ENCODE data around the gene RAB9B. TPM values are rescaled to one million over a fixed set of nuclear protein-coding genes. Genes with fewer than 3 reads are reported as not detected.
"Not testable (repeated sequence)": the region's sequence is repeated elsewhere in the genome, so short reads cannot be mapped to it uniquely, and the experiment has no call there.

RAB9B gene
- total and polyA plus RNA-seq, 2 of the 13 experiments (the other 11 are each of a cell fraction or from before 2014, with no cell fraction given), result 0.04 TPM; not detected in 1

DNA sequence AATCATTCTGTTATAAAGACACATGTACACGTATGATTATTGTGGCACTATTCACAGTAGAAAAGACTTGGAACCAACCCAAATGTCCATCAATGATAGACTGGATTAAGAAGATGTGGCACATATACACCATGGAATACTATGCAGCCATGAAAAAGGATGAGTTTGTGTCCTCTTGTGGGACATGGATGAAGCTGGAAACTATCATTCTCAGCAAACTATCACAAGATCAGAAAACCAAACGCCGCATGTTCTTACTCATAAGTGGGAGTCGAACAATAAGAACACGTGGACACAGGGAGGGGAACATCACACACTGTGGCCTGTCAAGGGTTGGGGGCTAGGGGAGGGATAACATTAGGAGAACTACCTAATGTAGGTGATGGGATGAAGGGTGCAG is 15.0 kb downstream of the RAB9B start:
- POLR2A ChIA-PET; H3K36me3 ChIP-seq (replicated peaks in 1 of 2; ENCODE audit: control insufficient read depth in 1 of 2, insufficient read depth in 2 of 2, low read length in 2 of 2): not testable (repeated sequence)
- whole genome bisulfite sequencing (ENCODE audit: low lambda C conversion rate), result 45% methylated on average over 4 of the region's 5 CpGs

GRCh38 chrX:103811858-103812257 is 20.2 kb downstream of the RAB9B start:
- Histone ChIP-seq H3K4me2 (ENCODE audit: low read depth, low read length) (no peak overlapping the region), H3K27ac (ENCODE audit: extremely low read length, insufficient read depth, low read length) (no peak overlapping the region), H3K27me3 (ENCODE audit: control insufficient read depth in 1 of 2, insufficient read depth in 2 of 2, low read length in 2 of 2) (no peaks in the 10 kb centered on the region), H3K4me1 (ENCODE audit: insufficient read depth, low read length) (peaks cover 12% of the 10 kb centered on the region; the same call in 1 of the 2 replicates), H3K9ac (ENCODE audit: insufficient read depth, low read depth, low read length) (no peak overlapping the region), H2AFZ (ENCODE audit: low read length) (no peak overlapping the region), H3K4me3 (replicated peaks in 1 of 3; ENCODE audit: insufficient read depth in 1 of 3, low read depth in 2 of 3, low read length in 3 of 3) (no peak overlapping the region), H3K79me2 (ENCODE audit: insufficient read depth, low read length) (no peaks in the 10 kb centered on the region), H4K20me1 (ENCODE audit: insufficient read depth, low read length) (no peaks in the 10 kb centered on the region), H3K9me3 (ENCODE audit: low read length) (no peaks in the 10 kb centered on the region), H3K36me3 (replicated peaks in 1 of 2; ENCODE audit: control insufficient read depth in 1 of 2, insufficient read depth in 2 of 2, low read length in 2 of 2) (no peaks in the 10 kb centered on the region)
- DNase-seq (ENCODE audit: low spot score) (peak; percentile 3), ATAC-seq (no peak), FAIRE-seq (no peak)
- intact Hi-C loops (cut with micrococcal nuclease; ENCODE audit: unreplicated experiment) (no loop called here), in situ Hi-C loops (cut with HindIII; ENCODE audit: extremely low pct_ligation_motif_present, low pct_unique_long_range_greater_than_20kb) (loop anchor here (25.0 kb wide), 1 partner anchor 275 kb away; no protein-coding TSS in a partner anchor)
- TF ChIP-seq ZNF451 (CRISPR knock-in tag; IDR thresholded peaks at IDR 0.05), result no peak
- TF ChIP-seq FOSL2 (CRISPR knock-in tag; IDR thresholded peaks at IDR 0.05), result peak; percentile 54; the same call in 1 of the 2 replicates
- no peak for TF ChIP-seq ZNF776 (CRISPR knock-in tag; IDR thresholded peaks at IDR 0.05)
- CTCF ChIA-PET (ENCODE audit: low intra/inter-chr PET ratio, low total read pairs), result no interaction called here
- POLR2A ChIA-PET, result no interaction called here
- 28% methylated on average over 2 of the region's 3 CpGs for WGBS (ENCODE audit: low lambda C conversion rate)
- no TSS peak for BruUV-seq (replicated peaks)

More for the DNA sequence above, 15.0 kb downstream of the RAB9B start:
- in situ Hi-C loops (cut with HindIII; ENCODE audit: extremely low pct_ligation_motif_present, low pct_unique_long_range_greater_than_20kb) (loop anchor here (25.0 kb wide), 1 partner anchor 280 kb away; no protein-coding TSS in a partner anchor), intact Hi-C loops (cut with micrococcal nuclease; ENCODE audit: unreplicated experiment) (loop anchor here (1.0 to 2.0 kb wide), 3 partner anchors 106 to 284 kb away; partner anchors contain the start of gene TMEM31)
- not testable (repeated sequence) for H3K4me1 ChIP-seq (ENCODE audit: insufficient read depth, low read length); H3K4me2 ChIP-seq (ENCODE audit: low read depth, low read length); H3K27me3 ChIP-seq (ENCODE audit: control insufficient read depth in 1 of 2, insufficient read depth in 2 of 2, low read length in 2 of 2); H3K9ac ChIP-seq (ENCODE audit: insufficient read depth, low read depth, low read length); H4K20me1 ChIP-seq (ENCODE audit: insufficient read depth, low read length); H3K27ac ChIP-seq (ENCODE audit: extremely low read length, insufficient read depth, low read length); H2AFZ ChIP-seq (ENCODE audit: low read length); H3K79me2 ChIP-seq (ENCODE audit: insufficient read depth, low read length); FAIRE-seq; H3K4me3 ChIP-seq (replicated peaks in 1 of 3; ENCODE audit: insufficient read depth in 1 of 3, low read depth in 2 of 3, low read length in 3 of 3); H3K9me3 ChIP-seq (ENCODE audit: low read length); DNase-seq (ENCODE audit: low spot score); BruUV-seq (replicated peaks); ATAC-seq
- CTCF ChIA-PET (ENCODE audit: low intra/inter-chr PET ratio, low total read pairs), result interaction anchor here (2.0 kb wide), 1 partner anchor 129 kb away, joined by 20 read pairs; no protein-coding TSS in a partner anchor
